Mesothelial cell of epicardium (in vitro differentiated cells): ENCODE measurements around the gene GHRHR. TPM values are rescaled to one million over a fixed set of nuclear protein-coding genes. Genes with fewer than 3 reads are reported as not detected.

ENCODE experiments used
- DNase-seq, 2 experiments: peaks; one replicate each; pipeline ENCODE4 v3.0.0; 2021; ENCODE audit warnings: low spot score in 2 of 2; ENCODE audit not compliant: unreplicated experiment in 2 of 2
- H3K27ac Mint-ChIP-seq: 2 replicates; pipeline ENCODE4 v1.8.0; 2021; ENCODE audit warnings: mixed read lengths
- H3K27me3 Mint-ChIP-seq: 2 replicates; pipeline ENCODE4 v1.8.0; 2021; ENCODE audit warnings: low read depth, mixed read lengths
- H3K36me3 Mint-ChIP-seq: 2 replicates; pipeline ENCODE4 v1.8.0; 2021; ENCODE audit warnings: mixed read lengths
- H3K4me1 Mint-ChIP-seq: 2 replicates; pipeline ENCODE4 v1.8.0; 2021; ENCODE audit warnings: mixed read lengths
- H3K4me3 Mint-ChIP-seq: 2 replicates; pipeline ENCODE4 v1.8.0; 2021; ENCODE audit warnings: mild to moderate bottlenecking, moderate library complexity, mixed read lengths
- H3K9me3 Mint-ChIP-seq: 2 replicates; pipeline ENCODE4 v1.8.0; 2021; ENCODE audit warnings: mixed read lengths
- CTCF ChIP-seq: fragments of 200-600 bp; sonication (generic); IDR thresholded peaks from one replicate; pipeline ENCODE4 v1.5.0; 2021; ENCODE audit warnings: antibody characterized with exemption; ENCODE audit not compliant: unreplicated experiment
- total RNA-seq: library from RNA; stranded (reverse); gene quantifications from 3 replicates; pipeline ENCODE4 v1.2.1, GENCODE V29; 2021

Gene GHRHR
- total RNA-seq, 1 donor from 2014 or later = not detected

GRCh38 chr7:30971840-30972563, 8.2 kb downstream of the GHRHR start:
- no peaks in the 10 kb centered on the region for H3K4me1 Mint-ChIP-seq
- H3K9me3 Mint-ChIP-seq = no peaks in the 10 kb centered on the region
- H3K27me3 Mint-ChIP-seq = peaks cover 55% of the 10 kb centered on the region
- TF ChIP-seq CTCF = no peak
- no peak overlapping the region for H3K4me3 Mint-ChIP-seq
- DNase-seq = no peak
- H3K27ac Mint-ChIP-seq = no peak overlapping the region
- no peaks in the 10 kb centered on the region for H3K36me3 Mint-ChIP-seq

- Mint-ChIP-seq H3K27me3 (peaks cover 54% of the 10 kb centered on the region), H3K27ac (no peak overlapping the region), H3K4me1 (no peaks in the 10 kb centered on the region), H3K9me3 (no peaks in the 10 kb centered on the region), H3K4me3 (no peak overlapping the region), H3K36me3 (no peaks in the 10 kb centered on the region)
- DNase-seq = no peak
- no peak for TF ChIP-seq CTCF
These were observed 9.5 kb downstream of the GHRHR start for GRCh38 chr7:30973292-30973691.

- no peak overlapping the region for H3K4me3 Mint-ChIP-seq
- no peaks in the 10 kb centered on the region for H3K4me1 Mint-ChIP-seq
- no peaks in the 10 kb centered on the region for H3K36me3 Mint-ChIP-seq
- TF ChIP-seq CTCF = no peak
- H3K27ac Mint-ChIP-seq = no peak overlapping the region
- H3K27me3 Mint-ChIP-seq = peaks cover 59% of the 10 kb centered on the region
- DNase-seq = no peak
- H3K9me3 Mint-ChIP-seq = no peaks in the 10 kb centered on the region
These were observed 10.2 kb downstream of the GHRHR start for GRCh38 chr7:30973791-30974604.

- Mint-ChIP-seq H3K9me3 (no peaks in the 10 kb centered on the region), H3K27ac (no peak overlapping the region), H3K36me3 (no peaks in the 10 kb centered on the region), H3K27me3 (peaks cover 63% of the 10 kb centered on the region), H3K4me3 (no peak overlapping the region), H3K4me1 (no peaks in the 10 kb centered on the region)
- DNase-seq = peak in 1 of 2 experiments; percentile 46
- TF ChIP-seq CTCF = peak; percentile 73
These were observed 11.0 kb downstream of the GHRHR start for GRCh38 chr7:30974605-30975255.

GRCh38 chr7:30975256-30975899, 11.6 kb downstream of the GHRHR start:
- H3K27me3 Mint-ChIP-seq = peaks cover 68% of the 10 kb centered on the region
- H3K9me3 Mint-ChIP-seq = no peaks in the 10 kb centered on the region
- no peaks in the 10 kb centered on the region for H3K4me1 Mint-ChIP-seq
- no peak overlapping the region for H3K4me3 Mint-ChIP-seq
- no peak overlapping the region for H3K27ac Mint-ChIP-seq
- peak in 1 of 2 experiments; percentile 26 for DNase-seq
- no peak for TF ChIP-seq CTCF
- H3K36me3 Mint-ChIP-seq = no peaks in the 10 kb centered on the region
